Activated CD8-positive, alpha-beta memory T cell treated with anti-CD3 and anti-CD28 coated beads for 24 hours (primary cell): ENCODE data around the gene IPO13.

Source experiments
- DNase-seq: peaks from one replicate; pipeline ENCODE4 v3.0.0-alpha.2; 2020

Gene IPO13

DNA sequence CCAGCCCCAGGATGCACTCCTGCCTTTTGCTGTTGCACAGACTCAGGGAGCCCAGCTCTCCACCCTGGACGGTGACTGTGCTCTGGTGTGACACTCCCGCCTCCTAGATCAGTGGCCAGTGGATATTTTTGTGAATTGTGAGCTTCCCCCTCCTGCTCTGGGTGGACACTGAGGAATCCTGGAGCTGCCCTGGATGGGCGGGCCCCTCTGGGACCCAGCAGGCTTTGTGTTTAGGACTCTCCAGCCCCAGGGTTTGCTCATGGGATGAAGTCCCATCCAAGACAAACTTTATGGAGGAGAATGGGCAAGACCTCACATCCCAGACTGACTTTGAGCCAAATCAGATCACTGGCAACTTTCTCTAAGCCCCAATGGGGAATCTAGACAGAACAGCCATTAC is 68.5 kb downstream of the IPO13 start:
- DNase-seq = no peak

DNA sequence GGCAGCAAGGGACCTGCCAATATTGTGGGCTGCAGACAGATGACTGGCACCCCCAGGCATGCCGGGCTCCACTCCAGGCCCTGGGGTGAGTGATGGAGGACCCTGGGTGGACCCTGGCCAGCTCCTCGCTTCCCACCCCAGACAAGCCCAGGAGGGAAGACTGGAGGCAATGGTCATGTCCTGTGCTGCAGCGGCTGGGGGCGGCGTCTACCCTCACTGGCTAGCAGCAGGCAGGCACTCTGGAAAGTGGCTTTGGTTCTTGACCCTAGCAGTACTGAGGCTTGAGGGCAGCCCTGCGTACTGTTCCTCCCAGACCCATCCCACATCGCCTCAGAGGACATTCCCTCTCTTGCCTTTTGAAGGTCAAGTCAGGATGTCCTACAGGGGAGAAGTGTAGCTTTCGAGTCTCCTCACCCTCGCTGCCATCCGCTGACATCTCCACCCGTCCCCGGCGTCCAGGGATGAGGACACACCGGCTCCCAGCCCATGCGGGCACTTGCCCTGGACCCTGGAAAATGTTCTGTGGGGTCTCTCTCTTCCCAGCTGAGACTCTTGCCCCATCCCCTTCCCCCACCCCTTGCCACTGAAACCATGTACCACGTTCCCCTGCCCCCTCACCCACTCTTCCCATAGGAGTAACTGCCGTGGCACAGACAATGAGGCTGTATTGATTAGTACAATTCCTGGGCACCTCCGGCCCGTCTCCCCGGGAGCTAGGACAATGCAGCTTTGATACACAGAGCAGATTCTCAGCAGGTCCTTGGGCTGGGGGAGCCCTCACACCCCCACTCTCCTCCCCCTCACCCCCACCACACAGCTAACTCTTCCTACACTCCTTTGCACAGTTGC is 69.5 kb downstream of the IPO13 start:
- DNase-seq = no peak

DNA sequence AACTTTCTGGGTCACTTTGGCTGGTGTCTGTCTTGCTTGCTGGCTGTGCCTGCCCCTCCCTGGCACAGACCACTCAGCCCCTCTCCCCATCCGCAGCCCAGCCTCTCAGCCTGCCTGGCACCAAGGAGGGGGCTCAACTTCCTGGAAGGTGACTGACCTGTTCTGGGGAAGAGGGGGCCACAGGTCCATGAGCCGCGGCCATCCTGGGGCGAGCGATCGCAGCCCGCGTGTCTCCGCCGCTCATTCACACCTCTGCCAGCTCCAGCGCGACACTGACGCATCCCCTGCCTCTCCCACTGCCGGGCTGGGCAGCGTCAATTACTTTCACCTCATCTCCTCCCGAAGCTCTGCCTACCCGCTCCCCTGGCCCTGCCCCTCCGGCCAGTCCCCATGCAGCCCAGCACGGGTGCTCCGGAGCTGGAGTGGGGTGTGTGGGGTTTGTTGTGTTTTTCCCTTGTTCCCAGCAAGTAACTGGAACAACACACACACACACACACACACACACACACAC is 70.2 kb downstream of the IPO13 start:
- DNase-seq = no peak
